ENCODE data around the gene TYSND1. TPM values are rescaled to one million over a fixed set of nuclear protein-coding genes. Genes with fewer than 3 reads are reported as not detected.
A peak's percentile ranks its signal among the peaks of the same experiment; 100 is the strongest.

TYSND1 gene, protein sequence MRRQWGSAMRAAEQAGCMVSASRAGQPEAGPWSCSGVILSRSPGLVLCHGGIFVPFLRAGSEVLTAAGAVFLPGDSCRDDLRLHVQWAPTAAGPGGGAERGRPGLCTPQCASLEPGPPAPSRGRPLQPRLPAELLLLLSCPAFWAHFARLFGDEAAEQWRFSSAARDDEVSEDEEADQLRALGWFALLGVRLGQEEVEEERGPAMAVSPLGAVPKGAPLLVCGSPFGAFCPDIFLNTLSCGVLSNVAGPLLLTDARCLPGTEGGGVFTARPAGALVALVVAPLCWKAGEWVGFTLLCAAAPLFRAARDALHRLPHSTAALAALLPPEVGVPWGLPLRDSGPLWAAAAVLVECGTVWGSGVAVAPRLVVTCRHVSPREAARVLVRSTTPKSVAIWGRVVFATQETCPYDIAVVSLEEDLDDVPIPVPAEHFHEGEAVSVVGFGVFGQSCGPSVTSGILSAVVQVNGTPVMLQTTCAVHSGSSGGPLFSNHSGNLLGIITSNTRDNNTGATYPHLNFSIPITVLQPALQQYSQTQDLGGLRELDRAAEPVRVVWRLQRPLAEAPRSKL
- total RNA-seq (16.6 and 28.8 TPM in 2 replicates), polyA plus RNA-seq (19.0 and 20.4 TPM in 2 replicates)

DNA sequence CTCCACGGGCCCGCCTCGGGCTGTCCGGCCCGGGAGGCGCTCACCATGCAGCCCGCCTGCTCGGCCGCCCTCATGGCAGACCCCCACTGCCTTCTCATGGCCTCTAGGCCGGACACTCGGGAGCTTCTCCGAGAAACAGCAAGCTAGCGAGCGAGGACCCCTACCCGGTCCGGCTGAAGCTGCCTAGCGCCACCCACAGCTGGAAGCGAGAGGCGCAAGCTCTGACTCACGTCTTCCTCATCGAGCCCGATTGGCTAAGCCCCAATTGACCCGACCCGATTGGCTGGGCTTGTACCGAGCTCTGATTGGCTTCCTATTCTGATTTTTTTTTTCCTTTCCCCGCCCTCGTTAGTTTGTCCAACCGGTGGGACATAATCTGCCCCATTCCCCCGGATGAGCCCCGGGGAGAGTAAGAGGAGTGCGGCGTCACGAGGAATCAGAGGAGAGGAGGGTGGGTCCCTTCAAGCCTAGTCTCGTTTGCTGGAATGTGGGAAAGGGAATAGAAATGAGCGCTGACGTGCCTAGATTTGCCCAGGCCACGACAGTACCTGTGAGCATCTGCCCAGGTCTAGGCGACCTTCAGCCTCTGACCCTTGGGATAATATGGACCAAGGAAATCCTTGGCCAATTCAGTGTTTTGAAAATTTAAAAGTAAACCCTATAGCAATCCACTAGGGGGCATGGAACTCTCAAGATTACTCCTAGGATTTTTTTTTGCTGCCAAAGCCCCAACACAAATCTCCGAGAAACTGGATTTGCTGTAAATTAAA is at the start of gene TYSND1:
Gene TYSND1, minus strand, starts transcription at position 212 of the 770 bp plus-strand sequence. Its CDS starts 114 bp downstream, at position 98.
- DNase-seq (ENCODE audit: low read depth in 1 of 2, low spot score in 1 of 2) = peak; percentile 99
- Histone ChIP-seq H3K9me3 (ENCODE audit: low read depth) (no peaks in the 10 kb centered on the region), H3K4me3 (peak within 1 kb of the TSS; percentile 37), H3K27ac (peak within 1 kb of the TSS; percentile 87), H3K36me3 (peaks cover 8% of the 10 kb centered on the region), H3K4me1 (ENCODE audit: low read depth) (peaks cover 5% of the 10 kb centered on the region), H3K27me3 (no peaks in the 10 kb centered on the region)
- TF ChIP-seq, protein P1, sequence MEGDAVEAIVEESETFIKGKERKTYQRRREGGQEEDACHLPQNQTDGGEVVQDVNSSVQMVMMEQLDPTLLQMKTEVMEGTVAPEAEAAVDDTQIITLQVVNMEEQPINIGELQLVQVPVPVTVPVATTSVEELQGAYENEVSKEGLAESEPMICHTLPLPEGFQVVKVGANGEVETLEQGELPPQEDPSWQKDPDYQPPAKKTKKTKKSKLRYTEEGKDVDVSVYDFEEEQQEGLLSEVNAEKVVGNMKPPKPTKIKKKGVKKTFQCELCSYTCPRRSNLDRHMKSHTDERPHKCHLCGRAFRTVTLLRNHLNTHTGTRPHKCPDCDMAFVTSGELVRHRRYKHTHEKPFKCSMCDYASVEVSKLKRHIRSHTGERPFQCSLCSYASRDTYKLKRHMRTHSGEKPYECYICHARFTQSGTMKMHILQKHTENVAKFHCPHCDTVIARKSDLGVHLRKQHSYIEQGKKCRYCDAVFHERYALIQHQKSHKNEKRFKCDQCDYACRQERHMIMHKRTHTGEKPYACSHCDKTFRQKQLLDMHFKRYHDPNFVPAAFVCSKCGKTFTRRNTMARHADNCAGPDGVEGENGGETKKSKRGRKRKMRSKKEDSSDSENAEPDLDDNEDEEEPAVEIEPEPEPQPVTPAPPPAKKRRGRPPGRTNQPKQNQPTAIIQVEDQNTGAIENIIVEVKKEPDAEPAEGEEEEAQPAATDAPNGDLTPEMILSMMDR (IDR thresholded peaks at IDR 0.05; ENCODE audit: low read depth, low read length) = peak; percentile 76

DNA sequence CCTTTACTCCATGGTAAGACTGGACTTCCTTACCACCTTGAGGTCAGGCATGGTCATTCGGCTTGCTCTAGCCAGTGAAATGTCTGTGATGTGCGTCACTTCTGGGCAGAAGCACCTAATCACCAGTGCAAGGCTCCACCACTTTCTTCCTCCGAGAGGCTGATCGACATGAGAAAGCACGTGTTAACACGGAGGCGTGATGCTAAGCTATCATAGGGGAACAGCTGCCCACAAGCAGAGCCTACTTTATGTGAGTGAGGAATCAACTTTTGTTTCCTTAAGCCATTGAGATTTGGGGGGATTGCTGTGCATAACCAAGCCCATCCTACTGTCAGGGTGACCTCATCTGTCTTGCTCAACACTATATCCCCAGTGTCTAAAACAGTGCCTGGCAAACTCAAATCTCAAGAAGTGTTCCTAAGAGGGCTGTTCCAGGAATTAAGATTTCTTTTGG is 46.9 kb upstream of the TYSND1 start:
- peak in 1 of 2 donors; percentile 78 for DNase-seq (ENCODE audit: low read depth in 1 of 2, low spot score in 1 of 2)
- Histone ChIP-seq H3K27ac (no peak overlapping the region), H3K4me1 (ENCODE audit: low read depth) (peaks cover 28% of the 10 kb centered on the region), H3K27me3 (no peaks in the 10 kb centered on the region), H3K9me3 (ENCODE audit: low read depth) (no peaks in the 10 kb centered on the region), H3K36me3 (no peaks in the 10 kb centered on the region), H3K4me3 (no peak overlapping the region)
- TF ChIP-seq, protein P1 (IDR thresholded peaks at IDR 0.05; ENCODE audit: low read depth, low read length) = no peak

DNA sequence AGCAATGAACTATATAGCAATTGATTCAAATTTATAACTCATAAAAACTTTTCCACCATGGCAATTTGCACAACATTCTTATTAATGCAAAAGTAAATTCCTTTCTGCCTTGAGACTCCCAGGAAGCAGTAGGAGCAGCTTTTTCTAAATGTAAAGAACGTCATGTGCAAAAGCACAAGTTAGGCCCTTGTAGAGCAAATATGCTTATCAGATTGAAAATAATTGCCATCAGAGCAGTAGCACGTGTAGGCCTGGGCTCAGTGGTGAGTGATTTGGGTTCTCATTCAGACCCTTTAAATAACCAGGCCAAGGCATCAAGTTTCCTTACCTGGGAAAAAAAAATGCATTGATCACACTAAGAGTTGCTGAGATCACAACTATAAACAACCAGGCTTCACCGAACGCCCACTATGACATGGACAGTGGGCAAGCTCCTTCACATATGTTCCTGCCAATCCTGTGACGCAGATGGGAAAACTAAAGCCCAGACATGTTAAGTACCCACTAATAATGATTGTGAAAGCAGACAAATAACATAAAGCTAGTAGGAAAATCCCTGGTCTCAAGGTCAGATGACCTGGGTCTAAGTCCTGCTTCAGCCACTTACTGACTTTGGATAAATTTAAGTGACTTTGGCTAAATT is 45.9 kb upstream of the TYSND1 start:
- H3K9me3 ChIP-seq (ENCODE audit: low read depth) = no peaks in the 10 kb centered on the region
- peak overlapping the region; percentile 9 for H3K27ac ChIP-seq
- TF ChIP-seq, protein P1 (IDR thresholded peaks at IDR 0.05; ENCODE audit: low read depth, low read length) = no peak
- H3K27me3 ChIP-seq = no peaks in the 10 kb centered on the region
- peaks cover 28% of the 10 kb centered on the region for H3K4me1 ChIP-seq (ENCODE audit: low read depth)
- no peaks in the 10 kb centered on the region for H3K36me3 ChIP-seq
- H3K4me3 ChIP-seq = no peak overlapping the region
- DNase-seq (ENCODE audit: low read depth in 1 of 2, low spot score in 1 of 2) = peak in 1 of 2 donors; percentile 59

DNA sequence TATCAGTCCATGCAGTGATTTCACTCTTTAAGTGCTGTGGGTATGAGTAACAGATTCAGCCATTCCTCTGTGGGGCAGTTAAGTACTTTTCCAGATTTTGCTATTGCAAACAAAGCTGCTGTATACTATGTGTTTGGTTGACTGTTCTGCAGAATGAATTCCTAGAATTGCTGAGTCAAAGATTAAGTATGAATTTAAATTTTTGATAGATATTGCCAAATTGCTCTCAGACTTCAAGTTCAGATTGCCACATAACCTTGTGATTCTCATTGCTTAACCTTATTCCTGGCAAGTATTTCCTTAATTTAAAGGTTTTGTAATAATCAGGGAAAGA is 45.4 kb upstream of the TYSND1 start:
- Histone ChIP-seq H3K9me3 (ENCODE audit: low read depth) (no peaks in the 10 kb centered on the region), H3K27me3 (no peaks in the 10 kb centered on the region), H3K27ac (peak overlapping the region; percentile 9), H3K4me3 (no peak overlapping the region), H3K4me1 (ENCODE audit: low read depth) (peaks cover 28% of the 10 kb centered on the region), H3K36me3 (no peaks in the 10 kb centered on the region)
- DNase-seq (ENCODE audit: low read depth in 1 of 2, low spot score in 1 of 2) = peak in 1 of 2 donors; percentile 95
- TF ChIP-seq, protein P1 (IDR thresholded peaks at IDR 0.05; ENCODE audit: low read depth, low read length) = no peak

Data from cardiac muscle cell (in vitro differentiated cells and primary cell).